ENCODE data around the gene HDAC4. TPM values are rescaled to one million over a fixed set of nuclear protein-coding genes. Genes with fewer than 3 reads are reported as not detected.

Gene HDAC4
- total and polyA plus RNA-seq, 9 of the 15 experiments (the other 6 are each of a cell fraction or from before 2014, with no cell fraction given) = 0.11 to 20.2 (median 4.0) TPM

GRCh38 chr2:239360421-239361310, 40.2 kb downstream of the HDAC4 start (continued):
- TF ChIP-seq E2F6 (IDR thresholded peaks at IDR 0.05; ENCODE audit: borderline replicate concordance in 1 of 2, extremely low read depth in 1 of 2, insufficient read depth in 1 of 2, insufficient read length in 1 of 2, low read depth in 1 of 2, low read length in 1 of 2, poor library complexity in 1 of 2, severe bottlenecking in 1 of 2) = peak in 1 of 2 experiments; percentile 11
- peak; percentile 31; the same call in 1 of the 2 replicates for TF ChIP-seq ATF3 (IDR thresholded peaks at IDR 0.05)
- no peak for TF ChIP-seq ATF3 (CRISPR knock-in tag; conservative IDR thresholded peaks at IDR 0.05)
- TF ChIP-seq EGR1 (conservative IDR thresholded peaks at IDR 0.05) = peak; percentile 44
- peak in 1 of 2 experiments; percentile 37; a peak in 1 of 4 replicates for TF ChIP-seq RCOR1 (IDR thresholded peaks at IDR 0.05; ENCODE audit: borderline replicate concordance in 1 of 2, low read depth in 2 of 2, low read length in 2 of 2)
- TF ChIP-seq POLR2G (IDR thresholded peaks at IDR 0.05; ENCODE audit: low read depth, low read length) = no peak
- TF ChIP-seq ZNF75A (CRISPR knock-in tag; IDR thresholded peaks at IDR 0.05) = no peak
- TF ChIP-seq DMBX1 (CRISPR knock-in tag; IDR thresholded peaks at IDR 0.05; ENCODE audit: borderline replicate concordance) = no peak
- TF ChIP-seq MYNN (IDR thresholded peaks at IDR 0.05) = no peak
- no peak for TF ChIP-seq MYNN (CRISPR knock-in tag; IDR thresholded peaks at IDR 0.05)
- TF ChIP-seq ZNF408 (CRISPR knock-in tag; IDR thresholded peaks at IDR 0.05; ENCODE audit: low read depth) = no peak
- no peak for TF ChIP-seq HMGXB4 (CRISPR knock-in tag; IDR thresholded peaks at IDR 0.05)
- TF ChIP-seq JUN (IDR thresholded peaks at IDR 0.05; ENCODE audit: borderline replicate concordance, low read depth, low read length) = 0 out of 2 replicates have a peak, but pooled peaks have one; percentile 16
- TF ChIP-seq JUN (CRISPR knock-in tag; IDR thresholded peaks at IDR 0.05; ENCODE audit: borderline replicate concordance) = no peak
- TF ChIP-seq NCOA4 (IDR thresholded peaks at IDR 0.05; ENCODE audit: partially characterized antibody) = no peak
- 0 out of 2 replicates have a peak, but pooled peaks have one; percentile 28 for TF ChIP-seq SMARCE1 (IDR thresholded peaks at IDR 0.05)
- no peak for TF ChIP-seq RBFOX2 (IDR thresholded peaks at IDR 0.05; ENCODE audit: low read depth, low read length)
- no peak for TF ChIP-seq PML (IDR thresholded peaks at IDR 0.05; ENCODE audit: low read length)
- TF ChIP-seq ZBTB43 (CRISPR knock-in tag; IDR thresholded peaks at IDR 0.05) = no peak
- TF ChIP-seq HDAC2 (IDR thresholded peaks at IDR 0.05) = no peak
- TF ChIP-seq NR2C1 (IDR thresholded peaks at IDR 0.05) = no peak
- TF ChIP-seq NR2C1 (tag; IDR thresholded peaks at IDR 0.05) = no peak
- no peak for TF ChIP-seq ZNF274 (IDR thresholded peaks at IDR 0.05; ENCODE audit: borderline replicate concordance, low read depth, low read length)
